Fibroblast of skin of left quadriceps (primary cell): ENCODE measurements around the gene BFSP2.
"Not testable (repeated sequence)": the region's sequence is repeated elsewhere in the genome, so short reads cannot be mapped to it uniquely, and the experiment has no call there.

Source experiments
- DNase-seq, 2 experiments: peaks; one replicate each; pipeline ENCODE4 v3.0.0-alpha.2; 2013; ENCODE audit warnings: low read depth in 2 of 2

Gene BFSP2

GRCh38 chr3:133515127-133515526 lies 115.3 kb downstream of the BFSP2 start:
- no peak for DNase-seq

GRCh38 chr3:133520286-133520685 lies 120.4 kb downstream of the BFSP2 start:
- no peak for DNase-seq

DNA sequence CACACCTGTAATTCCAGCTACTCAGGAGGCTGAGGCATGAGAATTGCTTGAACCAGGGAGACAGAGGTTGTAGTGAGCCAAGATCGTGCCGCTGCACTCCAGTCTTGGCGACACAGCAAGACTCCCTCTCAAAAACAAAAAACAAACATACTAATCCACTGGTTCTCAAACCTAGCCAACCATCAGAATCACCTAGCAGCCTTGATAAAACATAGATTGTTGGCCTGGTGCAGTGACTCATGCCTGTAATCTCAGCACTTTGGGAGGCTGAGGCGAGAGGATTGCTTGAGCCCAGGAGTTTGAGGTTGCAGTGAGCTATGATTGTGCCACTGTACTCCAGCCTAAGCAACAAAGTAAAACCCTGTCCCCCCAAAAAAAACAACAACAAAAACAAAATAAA lies 121.1 kb downstream of the BFSP2 start:
- not testable (repeated sequence) for DNase-seq

- no peak for DNase-seq
Measured at GRCh38 chr3:133521946-133522345, 122.1 kb downstream of the BFSP2 start.

DNA sequence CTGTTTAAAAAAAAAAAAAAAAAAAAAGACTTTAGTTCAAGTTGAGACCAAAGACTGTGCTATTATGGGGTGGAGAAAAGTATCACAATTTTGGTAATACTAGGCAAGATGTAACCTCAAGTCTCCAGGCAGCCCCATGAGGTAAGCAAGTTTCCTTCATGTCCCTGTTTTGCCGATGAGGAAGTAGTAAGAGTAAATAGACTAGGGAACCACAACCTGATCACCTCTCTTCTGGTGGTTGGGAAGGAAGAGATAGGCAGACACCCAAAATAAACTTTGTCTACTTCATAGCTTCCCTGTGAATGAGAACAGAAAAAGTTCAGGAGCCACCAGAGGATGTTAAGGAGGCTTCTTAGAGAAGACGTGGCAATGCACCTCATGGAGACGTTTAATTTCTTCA lies 123.9 kb downstream of the BFSP2 start:
- DNase-seq: not testable (repeated sequence)
